Central memory CD8-positive, alpha-beta T cell (primary cell): ENCODE data around the gene KIF18B.
"Not testable (repeated sequence)": the region's sequence is repeated elsewhere in the genome, so short reads cannot be mapped to it uniquely, and the experiment has no call there.

ENCODE experiments used
- ATAC-seq: fragments of 150-1000 bp; cut with Tn5 transposase; replicated peaks from 2 replicates; pipeline ENCODE4 v1.10.0; 2022; ENCODE audit warnings: mild to moderate bottlenecking, moderate FRiP score, moderate number of reproducible peaks; ENCODE audit not compliant: poor library complexity, severe bottlenecking; ENCODE audit errors: extremely low read depth
- DNase-seq, 2 donors: peaks; one replicate each; pipeline ENCODE4 v3.0.0; 2021; ENCODE audit warnings: low spot score in 2 of 2
- H3K27ac Mint-ChIP-seq: one replicate; pipeline ENCODE4 v1.8.0; 2022; ENCODE audit warnings: low read depth, mild to moderate bottlenecking, moderate library complexity, mixed read lengths
- H3K27me3 Mint-ChIP-seq: one replicate; pipeline ENCODE4 v1.8.0; 2022; ENCODE audit warnings: mixed read lengths
- H3K36me3 Mint-ChIP-seq: one replicate; pipeline ENCODE4 v1.8.0; 2022; ENCODE audit warnings: mild to moderate bottlenecking, moderate library complexity, mixed read lengths; ENCODE audit not compliant: insufficient read depth
- H3K4me1 Mint-ChIP-seq: one replicate; pipeline ENCODE4 v1.8.0; 2022; ENCODE audit warnings: mixed read lengths
- H3K4me3 Mint-ChIP-seq: one replicate; pipeline ENCODE4 v1.8.0; 2022; ENCODE audit warnings: mild to moderate bottlenecking, moderate library complexity, mixed read lengths
- H3K9me3 Mint-ChIP-seq: one replicate; pipeline ENCODE4 v1.8.0; 2022; ENCODE audit warnings: mixed read lengths

The KIF18B gene

DNA sequence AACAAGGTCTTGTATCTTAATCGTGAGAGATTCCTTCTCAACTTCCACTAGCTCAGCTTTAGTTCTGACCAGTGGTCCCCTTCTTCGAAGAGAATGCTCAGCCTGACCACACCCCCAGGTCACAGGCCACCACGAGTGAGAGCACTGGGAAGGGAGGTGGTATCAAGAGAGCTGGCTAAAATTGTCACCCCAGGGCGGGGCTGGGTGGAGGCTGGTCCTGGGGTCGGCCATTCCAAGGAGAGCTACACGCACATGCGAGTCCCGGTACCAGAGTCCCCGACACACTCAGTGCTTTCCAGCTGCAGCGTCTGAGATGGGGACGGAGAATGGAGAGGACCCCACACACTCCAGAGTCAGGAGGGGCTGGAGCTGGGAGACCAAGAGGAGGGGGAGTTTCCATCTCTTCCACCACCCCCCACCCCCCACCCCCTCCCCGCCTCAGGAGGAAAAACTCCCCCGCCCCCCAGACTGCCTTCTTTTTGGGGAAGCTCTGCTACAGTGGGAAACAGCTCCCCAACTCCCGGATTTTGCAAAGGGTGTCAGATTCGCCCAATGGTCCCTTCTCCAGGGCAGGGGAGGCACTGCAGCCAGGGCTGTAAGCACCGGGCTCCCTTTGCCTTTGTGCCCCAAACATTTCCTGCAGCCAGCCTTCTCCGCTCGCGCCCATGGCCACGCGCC is 18.9 kb upstream of the KIF18B start:
- peaks cover 27% of the 10 kb centered on the region for H3K4me1 Mint-ChIP-seq
- DNase-seq, result no peak
- ATAC-seq, result no peak
- H3K4me3 Mint-ChIP-seq, result peak overlapping the region; percentile 36
- H3K27ac Mint-ChIP-seq, result no peak overlapping the region
- H3K36me3 Mint-ChIP-seq, result peaks cover 2% of the 10 kb centered on the region
- peaks cover 68% of the 10 kb centered on the region for H3K27me3 Mint-ChIP-seq
- H3K9me3 Mint-ChIP-seq, result no peaks in the 10 kb centered on the region

DNA sequence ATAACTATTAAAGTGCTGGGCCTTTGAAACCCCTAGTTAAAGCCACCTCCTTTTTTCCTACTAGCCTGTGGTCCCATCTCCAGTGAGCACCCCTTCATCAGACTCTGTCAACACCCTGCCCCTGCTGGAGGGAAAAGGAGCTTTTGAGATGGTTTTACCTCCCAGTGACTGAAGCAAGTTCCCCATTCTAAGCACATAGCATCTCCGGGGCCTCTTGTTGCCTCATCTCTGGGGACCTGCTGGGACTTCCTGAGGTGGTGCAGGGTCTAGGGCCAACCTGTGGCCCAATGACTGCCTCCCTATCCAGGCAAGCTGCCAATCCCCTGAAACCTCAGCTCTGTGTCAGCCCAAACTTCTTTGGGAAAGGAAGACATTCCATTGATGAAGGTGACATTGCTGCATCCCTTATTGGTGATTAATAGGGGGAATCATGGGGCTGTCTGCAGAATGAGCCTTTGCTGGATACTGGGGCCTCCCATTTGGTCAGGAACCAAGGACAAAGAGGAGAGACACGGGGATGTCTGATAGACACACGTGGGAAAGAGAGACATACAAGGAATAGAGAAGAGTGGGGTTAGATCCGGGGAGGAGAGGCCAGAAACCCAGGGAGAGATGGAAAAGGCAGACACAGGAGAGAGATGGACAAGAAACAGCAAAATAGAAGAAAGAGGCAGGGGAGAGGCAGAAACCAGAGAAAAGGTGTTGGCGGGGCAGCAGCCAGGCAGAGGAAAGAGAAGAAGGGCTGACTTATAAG is 18.1 kb upstream of the KIF18B start:
- ATAC-seq (no peak), DNase-seq (no peak)
- no peak overlapping the region for H3K27ac Mint-ChIP-seq
- H3K4me3 Mint-ChIP-seq, result peak overlapping the region; percentile 23
- H3K9me3 Mint-ChIP-seq, result no peaks in the 10 kb centered on the region
- peaks cover 3% of the 10 kb centered on the region for H3K36me3 Mint-ChIP-seq
- H3K27me3 Mint-ChIP-seq, result peaks cover 76% of the 10 kb centered on the region
- peaks cover 27% of the 10 kb centered on the region for H3K4me1 Mint-ChIP-seq

DNA sequence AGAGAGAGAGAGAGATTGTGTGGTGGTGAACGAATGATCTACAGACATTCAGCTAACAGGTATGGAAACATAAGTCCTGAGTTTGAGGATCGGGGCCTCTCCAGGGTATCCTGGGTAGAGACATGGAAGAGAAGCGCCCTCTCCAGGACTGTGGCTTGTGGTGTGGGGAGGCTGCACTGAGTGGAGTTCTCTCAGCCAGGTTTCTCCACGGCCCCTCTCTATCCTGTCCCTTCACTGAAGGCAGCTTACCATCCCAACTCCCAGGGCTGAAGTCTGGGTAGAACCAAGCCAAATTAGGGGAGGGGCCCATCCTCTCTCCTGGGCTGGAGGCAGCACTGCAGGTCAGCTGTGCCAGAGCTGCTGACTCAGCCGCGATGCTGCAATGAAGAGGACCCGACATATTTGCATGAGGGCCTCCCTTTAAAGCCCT is 14.4 kb upstream of the KIF18B start:
- H3K36me3 Mint-ChIP-seq, result peaks cover 1% of the 10 kb centered on the region
- H3K27me3 Mint-ChIP-seq, result peaks cover 79% of the 10 kb centered on the region
- no peak overlapping the region for H3K4me3 Mint-ChIP-seq
- peaks cover 9% of the 10 kb centered on the region for H3K4me1 Mint-ChIP-seq
- no peak overlapping the region for H3K27ac Mint-ChIP-seq
- H3K9me3 Mint-ChIP-seq, result no peaks in the 10 kb centered on the region
- no peak for DNase-seq
- no peak for ATAC-seq

DNA sequence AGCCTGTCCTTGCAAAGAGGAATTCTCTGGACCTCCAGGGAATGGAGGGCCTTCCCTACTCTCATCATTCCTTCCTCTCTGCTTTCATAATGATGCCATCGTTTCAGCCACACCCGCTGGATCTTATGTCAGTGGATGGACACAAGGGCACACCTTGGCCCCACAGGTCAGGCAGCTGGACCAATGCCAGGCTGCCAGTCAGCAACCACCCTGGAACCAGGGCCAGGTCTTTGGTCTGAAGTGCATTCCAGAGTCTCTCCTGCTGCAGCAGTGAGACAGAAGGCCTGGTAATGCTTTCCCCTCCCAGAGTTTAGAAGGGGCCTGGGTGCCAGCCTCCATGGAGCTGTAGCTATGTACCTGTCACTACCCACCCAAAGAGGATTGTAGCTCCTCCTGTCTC is 13.1 kb upstream of the KIF18B start:
- H3K9me3 Mint-ChIP-seq, result no peaks in the 10 kb centered on the region
- ATAC-seq, result no peak
- no peak overlapping the region for H3K27ac Mint-ChIP-seq
- H3K4me3 Mint-ChIP-seq, result no peak overlapping the region
- H3K27me3 Mint-ChIP-seq, result peaks cover 78% of the 10 kb centered on the region
- peaks cover 2% of the 10 kb centered on the region for H3K4me1 Mint-ChIP-seq
- H3K36me3 Mint-ChIP-seq, result peaks cover 1% of the 10 kb centered on the region
- no peak for DNase-seq

DNA sequence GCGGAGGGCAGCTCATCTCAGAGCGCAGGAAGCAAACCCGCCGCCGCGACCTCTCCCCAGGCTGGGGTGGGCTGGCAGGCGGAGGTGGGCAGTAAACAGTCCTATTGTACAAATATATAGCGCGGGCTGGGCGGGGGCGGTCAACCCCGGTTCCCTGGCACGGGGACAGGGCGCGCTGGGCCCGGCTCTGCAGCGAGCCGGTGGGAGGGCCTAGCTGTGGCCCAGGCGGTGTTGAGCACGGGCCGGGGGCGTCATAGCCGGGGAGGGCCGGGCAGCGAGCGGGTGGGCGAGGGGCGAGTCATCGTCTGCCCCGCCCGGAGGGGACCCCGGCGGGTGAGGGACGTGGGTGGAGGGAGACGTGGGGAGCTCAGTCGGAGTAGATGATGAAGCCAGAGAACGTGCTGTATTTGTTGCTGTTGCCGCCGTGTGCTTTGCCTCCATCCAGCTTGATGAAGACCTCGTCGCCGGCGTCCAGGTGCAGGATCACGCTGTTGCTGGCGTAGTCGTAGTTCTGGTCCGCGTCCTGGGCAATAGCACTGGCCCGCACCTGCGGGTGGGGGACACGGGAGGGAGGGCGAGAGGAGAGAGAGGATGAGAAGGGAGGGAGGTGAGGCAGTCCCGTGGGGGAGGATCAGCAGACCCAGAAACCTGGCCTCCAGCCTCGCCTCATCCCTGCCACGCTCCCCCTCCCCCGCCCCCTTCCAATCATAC is 12.4 kb upstream of the KIF18B start:
- Mint-ChIP-seq H3K27me3 (peaks cover 71% of the 10 kb centered on the region), H3K9me3 (no peaks in the 10 kb centered on the region), H3K27ac (no peak overlapping the region), H3K4me1 (no peaks in the 10 kb centered on the region), H3K4me3 (no peak overlapping the region), H3K36me3 (peaks cover 1% of the 10 kb centered on the region)
- ATAC-seq (no peak), DNase-seq (no peak)

DNA sequence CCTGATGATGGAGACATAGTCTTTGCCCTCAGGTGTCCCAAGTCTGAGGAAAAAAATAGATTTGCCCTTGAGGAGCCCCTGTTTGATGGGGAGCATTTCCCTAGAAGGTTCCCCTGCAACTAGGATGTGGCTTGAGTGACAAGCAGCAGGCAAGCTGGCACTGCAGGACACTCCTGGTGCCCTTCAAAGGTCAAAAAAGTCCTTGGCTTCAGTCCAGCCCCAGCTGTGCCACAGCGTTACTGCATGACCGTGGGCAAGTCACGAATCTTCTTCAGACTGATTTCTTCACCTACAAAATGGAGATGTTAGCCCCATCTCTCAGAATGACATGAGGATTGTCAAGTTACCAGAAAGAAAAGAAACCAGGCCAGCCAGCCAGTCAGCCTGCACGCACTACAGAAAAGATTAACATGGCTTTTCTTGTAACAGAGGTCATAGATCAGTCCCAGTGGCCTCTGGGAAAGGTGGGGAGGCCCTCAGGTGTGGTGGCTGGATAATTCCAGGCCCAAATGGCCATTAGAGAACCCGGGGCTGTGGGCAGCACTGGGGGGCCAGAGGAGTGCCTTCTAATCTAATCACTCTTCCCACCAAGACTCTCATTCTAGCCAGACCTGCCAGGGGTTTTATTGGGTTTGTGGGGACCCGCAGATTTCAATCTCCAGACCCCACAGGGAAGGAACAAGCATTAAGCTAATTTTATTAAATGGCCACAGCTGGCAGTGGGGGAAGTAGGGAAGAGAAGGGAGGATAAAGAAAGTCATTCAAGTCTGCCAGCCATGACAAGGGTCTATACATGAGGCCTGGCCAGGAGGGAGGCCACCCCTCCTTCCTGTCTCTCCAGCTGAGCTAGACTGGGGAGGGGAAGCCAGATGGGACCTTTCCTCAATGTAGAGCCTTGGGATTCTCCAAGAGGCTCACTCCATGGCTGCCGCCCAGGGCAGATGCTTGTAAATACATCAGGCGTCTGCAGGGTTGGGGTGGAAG is 9.7 kb upstream of the KIF18B start:
- no peak overlapping the region for H3K27ac Mint-ChIP-seq
- DNase-seq (no peak), ATAC-seq (no peak)
- H3K36me3 Mint-ChIP-seq, result peaks cover 3% of the 10 kb centered on the region
- no peak overlapping the region for H3K4me3 Mint-ChIP-seq
- no peaks in the 10 kb centered on the region for H3K9me3 Mint-ChIP-seq
- peaks cover 45% of the 10 kb centered on the region for H3K27me3 Mint-ChIP-seq
- no peaks in the 10 kb centered on the region for H3K4me1 Mint-ChIP-seq

DNA sequence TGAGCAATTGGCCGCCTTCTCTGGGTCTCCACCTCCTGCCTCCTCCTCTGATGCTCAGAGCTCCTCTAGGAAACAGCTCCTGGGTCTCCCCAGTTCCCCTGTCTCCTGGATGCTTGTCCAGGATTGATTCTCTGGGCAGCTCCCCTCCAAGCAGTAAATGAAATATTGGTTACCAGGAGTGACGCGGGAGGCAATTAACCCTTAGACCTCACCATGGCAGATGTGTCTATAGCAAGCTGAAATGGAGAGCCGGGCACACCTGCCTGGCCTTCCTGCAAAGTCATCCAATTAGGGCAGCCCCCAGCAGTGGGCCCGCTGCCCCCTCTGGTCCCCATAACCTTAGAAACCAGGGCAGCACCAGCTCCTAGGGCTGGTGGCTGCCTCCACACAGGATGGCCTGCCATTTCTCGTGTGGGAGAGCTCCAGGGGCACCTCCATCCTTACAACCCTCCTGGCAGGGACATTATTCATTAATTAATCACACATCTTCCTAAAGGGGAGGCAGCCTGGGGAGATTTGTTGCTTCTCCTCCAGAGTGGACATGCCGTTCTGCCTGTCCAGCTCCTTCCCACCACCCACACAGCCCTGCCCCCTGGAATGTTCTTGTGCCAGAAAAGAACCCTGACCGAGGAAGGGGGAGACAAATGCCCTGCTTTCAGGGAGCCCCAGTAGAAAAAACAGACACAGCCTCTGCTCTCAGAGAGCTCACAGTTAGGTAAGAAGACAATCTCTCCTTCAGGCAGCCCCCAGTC is 8.3 kb upstream of the KIF18B start:
- DNase-seq, result no peak
- H3K36me3 Mint-ChIP-seq, result peaks cover 1% of the 10 kb centered on the region
- H3K27me3 Mint-ChIP-seq, result peaks cover 39% of the 10 kb centered on the region
- H3K4me1 Mint-ChIP-seq, result no peaks in the 10 kb centered on the region
- no peak for ATAC-seq
- no peak overlapping the region for H3K27ac Mint-ChIP-seq
- H3K9me3 Mint-ChIP-seq, result no peaks in the 10 kb centered on the region
- no peak overlapping the region for H3K4me3 Mint-ChIP-seq

DNA sequence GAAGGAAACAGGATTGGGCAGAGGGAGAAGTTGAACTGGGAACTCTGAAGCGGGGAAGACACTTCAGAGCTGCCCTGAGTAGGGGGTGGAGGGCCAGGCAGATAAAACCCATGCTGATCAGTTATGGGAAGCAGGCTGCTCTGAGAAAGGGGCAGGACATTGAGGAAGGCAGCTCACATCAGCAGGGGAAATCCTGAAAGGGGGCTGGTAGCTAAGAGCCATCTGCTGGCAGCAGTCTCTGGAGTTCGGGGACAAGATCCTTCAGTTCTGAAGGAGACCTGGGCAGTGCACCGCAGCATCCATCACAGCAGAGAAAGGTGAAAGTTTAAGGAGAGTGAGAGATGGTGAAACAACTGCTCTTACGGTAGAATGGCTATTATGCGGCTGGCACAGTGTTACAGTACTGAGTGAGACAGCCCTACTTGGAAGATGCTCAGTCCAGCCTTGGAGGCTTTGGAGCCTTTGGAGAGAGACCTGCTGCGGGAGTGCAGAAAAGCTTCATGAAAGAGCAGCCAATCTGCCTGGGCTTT is 5.4 kb upstream of the KIF18B start:
- DNase-seq (no peak), ATAC-seq (no peak)
- no peaks in the 10 kb centered on the region for H3K9me3 Mint-ChIP-seq
- no peak overlapping the region for H3K27ac Mint-ChIP-seq
- no peaks in the 10 kb centered on the region for H3K4me1 Mint-ChIP-seq
- peaks cover 1% of the 10 kb centered on the region for H3K36me3 Mint-ChIP-seq
- no peak overlapping the region for H3K4me3 Mint-ChIP-seq
- H3K27me3 Mint-ChIP-seq, result peaks cover 23% of the 10 kb centered on the region

DNA sequence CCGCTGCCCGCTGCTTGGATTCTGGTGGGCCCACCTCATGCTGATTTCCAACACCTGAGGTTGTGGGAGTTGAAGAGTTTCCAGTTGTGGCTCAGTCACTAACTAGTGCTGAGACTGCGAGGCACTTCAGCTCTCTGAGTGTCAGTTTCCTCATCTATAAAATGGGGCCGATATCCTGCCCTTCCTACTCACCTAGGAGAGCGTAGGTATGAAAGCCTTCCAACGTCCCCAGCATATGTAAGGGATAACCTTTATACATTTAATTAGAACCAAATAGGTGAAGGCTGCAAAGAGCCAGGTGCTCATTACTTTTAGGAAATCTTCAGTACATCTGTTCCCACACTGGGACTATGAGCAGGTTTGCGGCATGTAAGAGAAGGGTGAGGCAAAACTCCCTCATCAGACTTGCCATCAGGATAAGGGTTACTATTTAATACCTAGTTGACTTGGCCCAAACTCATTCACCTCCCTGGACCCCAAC is 782 bp upstream of the KIF18B start:
- Mint-ChIP-seq H3K4me1 (no peaks in the 10 kb centered on the region), H3K9me3 (no peaks in the 10 kb centered on the region), H3K27ac (peak overlapping the region; percentile 87)

DNA sequence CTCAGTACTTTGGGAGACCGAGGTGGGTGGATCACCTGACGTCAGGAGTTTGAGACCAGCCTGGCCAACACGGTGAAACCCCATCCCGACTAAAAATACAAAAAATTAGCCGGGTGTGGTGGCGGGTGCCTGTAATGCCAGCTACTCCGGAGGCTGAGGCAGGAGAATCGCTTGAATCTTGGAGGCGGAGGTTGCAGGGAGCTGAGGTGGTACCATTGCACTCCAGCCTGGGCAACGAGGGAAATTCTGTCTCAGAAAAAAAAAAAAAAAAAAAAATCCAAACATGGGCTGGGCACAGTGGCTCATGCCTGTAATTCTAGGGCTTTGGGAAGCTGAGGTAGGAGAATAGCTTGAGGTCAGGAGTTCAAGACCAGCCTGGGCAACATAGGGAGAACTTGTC is 1.9 kb downstream of the KIF18B start:
- H3K4me1 Mint-ChIP-seq, ATAC-seq, H3K27me3 Mint-ChIP-seq, H3K27ac Mint-ChIP-seq, H3K4me3 Mint-ChIP-seq, H3K9me3 Mint-ChIP-seq, H3K36me3 Mint-ChIP-seq, DNase-seq: not testable (repeated sequence)

More for the DNA sequence above, 782 bp upstream of the KIF18B start:
- Mint-ChIP-seq H3K36me3 (peaks cover 5% of the 10 kb centered on the region), H3K4me3 (peak overlapping the region; percentile 87), H3K27me3 (no peaks in the 10 kb centered on the region)
- ATAC-seq, result no peak
- no peak for DNase-seq

DNA sequence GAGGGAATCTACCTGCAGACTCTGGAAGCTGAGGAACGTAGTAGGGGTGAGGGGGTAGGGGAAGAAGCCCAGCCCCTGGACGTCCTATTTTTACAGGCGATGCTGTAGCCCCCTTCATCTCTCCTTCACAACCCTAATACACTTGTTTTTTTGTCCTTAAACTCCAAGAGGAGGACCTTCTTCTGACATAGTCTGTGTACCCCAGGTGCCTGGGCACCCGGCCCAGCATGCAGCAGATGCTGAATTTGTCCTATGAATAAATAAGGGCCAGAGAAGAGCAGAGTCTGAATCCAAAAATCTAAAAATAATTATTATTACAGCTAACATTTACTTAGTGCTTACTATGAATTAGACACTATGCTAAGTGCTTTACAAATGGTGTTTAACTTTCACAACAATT is 5.1 kb downstream of the KIF18B start:
- Mint-ChIP-seq H3K9me3 (no peaks in the 10 kb centered on the region), H3K27ac (no peak overlapping the region), H3K36me3 (peaks cover 2% of the 10 kb centered on the region), H3K27me3 (no peaks in the 10 kb centered on the region), H3K4me3 (no peak overlapping the region), H3K4me1 (peaks cover 8% of the 10 kb centered on the region)
- ATAC-seq, result no peak
- DNase-seq, result no peak
